GM12872 (cell line): ENCODE data around the gene C1QTNF8.

Source experiments
- CTCF ChIP-seq: IDR thresholded peaks from 3 replicates; pipeline ENCODE4 v1.5.1; 2011; ENCODE audit warnings: low read depth, mild to moderate bottlenecking, low read length, moderate library complexity; ENCODE audit not compliant: insufficient read depth

Gene C1QTNF8

GRCh38 chr16:1106659-1107058, 10.6 kb upstream of the C1QTNF8 start:
- no peak for TF ChIP-seq CTCF

- TF ChIP-seq CTCF, result peak; percentile 55
Observed at GRCh38 chr16:1105888-1106620, 10.0 kb upstream of the C1QTNF8 start.

GRCh38 chr16:1103636-1103980, 7.6 kb upstream of the C1QTNF8 start:
- no peak for TF ChIP-seq CTCF

- peak; percentile 59; the same call in 2 of the 3 replicates for TF ChIP-seq CTCF
Observed at GRCh38 chr16:1102921-1103635, 7.0 kb upstream of the C1QTNF8 start.

- no peak for TF ChIP-seq CTCF
Observed at GRCh38 chr16:1102333-1102700, 6.3 kb upstream of the C1QTNF8 start.

- no peak for TF ChIP-seq CTCF
Observed at GRCh38 chr16:1101573-1102332, 5.7 kb upstream of the C1QTNF8 start.

GRCh38 chr16:1101133-1101532, 5.1 kb upstream of the C1QTNF8 start:
- no peak for TF ChIP-seq CTCF
